GM19193 (cell line): ENCODE data around the gene GGT7.

ENCODE experiments used
- POLR2A ChIP-seq: IDR thresholded peaks from 4 replicates; pipeline ENCODE4 v1.6.1; 2011; ENCODE audit not compliant: insufficient read depth, insufficient read length; ENCODE audit errors: extremely low read depth

The GGT7 gene

GRCh38 chr20:34872622-34873224 lies at the start of gene GGT7:
Gene GGT7, minus strand, starts transcription at chr20:34872856. Its CDS starts 41 bp downstream, at chr20:34872815.
- peak; percentile 52 for TF ChIP-seq POLR2A

GRCh38 chr20:34921436-34921835 lies 48.8 kb upstream of the GGT7 start:
- no peak for TF ChIP-seq POLR2A

DNA sequence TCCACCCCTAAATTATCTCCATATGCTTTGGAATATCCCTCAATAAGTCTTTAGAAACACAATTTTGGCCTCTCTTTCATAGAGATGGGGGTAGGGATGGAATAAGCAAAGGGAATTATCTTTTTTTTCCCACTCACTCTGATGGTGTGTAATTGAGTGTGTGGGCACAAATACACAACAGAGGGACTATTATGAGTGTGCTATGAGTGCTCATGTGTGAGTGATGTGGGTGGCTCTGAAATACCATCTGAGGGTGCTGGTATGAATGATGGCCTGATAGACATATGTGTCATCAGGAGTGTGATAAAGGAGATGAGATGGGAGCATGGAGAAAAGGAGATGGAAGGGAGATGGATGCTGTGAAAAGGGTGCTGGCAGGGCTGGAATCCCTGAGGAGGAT lies 47.4 kb upstream of the GGT7 start:
- TF ChIP-seq POLR2A: no peak

DNA sequence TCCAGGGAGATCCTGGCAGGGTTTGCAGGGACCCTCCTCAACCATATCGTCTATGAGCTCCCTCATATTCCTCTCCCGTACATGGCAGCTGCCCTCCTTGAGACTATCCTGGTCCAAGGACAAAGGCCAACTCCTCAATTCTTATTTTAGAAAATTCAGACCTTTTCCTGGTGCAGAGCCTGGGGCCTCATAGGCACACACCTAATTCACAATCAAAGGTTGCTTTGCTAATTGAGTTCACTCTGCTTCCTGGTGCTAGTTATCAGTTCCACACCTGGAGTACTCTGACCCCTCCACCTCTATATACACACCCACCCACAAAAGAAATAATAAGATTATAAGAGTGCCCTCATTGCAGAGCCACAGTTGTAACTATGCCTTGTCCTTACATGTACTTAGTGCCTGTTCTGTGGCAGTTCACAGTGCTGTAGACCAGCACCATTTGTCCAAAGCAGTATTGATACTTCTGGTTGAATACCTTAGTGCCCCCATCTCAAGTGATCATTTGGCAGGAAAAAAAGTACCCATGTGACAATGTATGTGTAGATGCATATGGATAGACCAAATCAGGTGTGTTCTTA lies 44.2 kb upstream of the GGT7 start:
- no peak for TF ChIP-seq POLR2A

DNA sequence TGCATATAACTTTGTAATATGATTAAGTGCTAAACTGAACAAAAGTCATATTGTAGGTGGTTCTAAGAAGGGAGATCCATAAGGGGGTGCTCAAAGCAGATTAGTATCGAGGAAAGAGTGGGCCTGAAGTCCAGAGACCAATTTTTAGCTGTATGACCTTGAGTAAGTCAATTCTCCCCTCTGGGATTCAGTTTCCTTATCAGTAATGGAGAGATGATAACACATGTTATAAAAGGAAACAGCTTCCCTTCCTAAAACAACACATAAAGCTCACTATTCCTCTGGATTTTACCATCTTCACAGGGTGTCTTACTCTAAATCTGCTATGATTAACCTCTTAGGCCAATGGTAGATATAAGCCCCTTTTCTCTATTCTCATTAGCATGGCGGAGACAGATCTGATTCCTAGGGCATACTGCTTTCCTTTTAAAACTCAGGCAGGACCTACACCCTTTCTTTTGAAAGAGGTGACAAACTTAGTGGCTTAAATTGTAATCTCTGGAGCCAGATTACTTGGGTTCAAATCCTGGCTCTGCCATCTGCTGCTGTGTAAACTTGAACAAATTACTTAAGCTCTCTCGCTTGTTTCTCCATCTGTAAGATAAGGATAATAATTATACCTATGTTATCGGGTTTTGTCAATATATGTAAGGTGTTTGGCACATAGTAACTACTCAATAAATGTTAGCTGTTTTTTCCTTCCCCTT lies 43.2 kb upstream of the GGT7 start:
- TF ChIP-seq POLR2A: no peak

GRCh38 chr20:34915131-34915530 lies 42.5 kb upstream of the GGT7 start:
- no peak for TF ChIP-seq POLR2A

DNA sequence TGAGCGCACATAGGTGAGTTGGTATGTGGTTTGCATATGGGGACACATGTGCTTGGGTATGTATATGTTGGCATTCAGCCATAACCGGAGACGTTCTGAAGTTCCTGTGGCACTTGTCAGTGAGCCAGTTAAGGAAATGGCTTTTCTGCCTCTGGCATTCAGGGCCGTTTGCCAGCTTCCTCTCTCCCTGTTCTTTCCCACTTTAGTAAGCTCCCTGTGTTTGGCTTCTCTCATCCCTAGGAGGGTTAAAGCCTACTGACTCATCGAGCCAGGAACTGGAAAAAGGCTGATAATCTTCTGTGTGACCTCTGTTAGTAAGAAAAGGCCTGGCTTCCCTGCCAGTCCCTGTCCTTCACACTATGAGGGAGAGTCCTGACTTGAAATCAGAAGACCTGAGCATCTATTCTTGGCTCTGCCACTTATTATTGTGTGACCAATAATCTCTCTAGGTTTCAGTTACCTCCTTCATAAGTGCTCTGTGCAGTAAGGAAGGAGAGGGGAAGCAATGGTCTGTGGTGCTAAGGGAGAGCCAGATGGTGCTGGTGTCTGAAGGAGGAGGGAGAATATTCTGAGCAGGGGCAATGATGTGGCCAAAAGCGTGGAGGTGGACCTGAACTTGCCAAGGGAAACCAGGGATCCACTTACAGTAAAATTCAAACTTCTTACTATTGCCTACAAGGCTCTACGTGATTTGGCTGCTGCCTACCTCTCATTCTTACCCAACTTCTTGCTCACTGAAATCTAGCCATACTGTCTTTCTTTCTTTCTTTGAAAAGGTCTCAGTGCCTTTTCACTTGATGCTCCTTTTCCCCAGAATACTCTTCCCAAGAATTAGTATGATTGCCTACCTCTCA lies 35.2 kb upstream of the GGT7 start:
- TF ChIP-seq POLR2A: no peak

DNA sequence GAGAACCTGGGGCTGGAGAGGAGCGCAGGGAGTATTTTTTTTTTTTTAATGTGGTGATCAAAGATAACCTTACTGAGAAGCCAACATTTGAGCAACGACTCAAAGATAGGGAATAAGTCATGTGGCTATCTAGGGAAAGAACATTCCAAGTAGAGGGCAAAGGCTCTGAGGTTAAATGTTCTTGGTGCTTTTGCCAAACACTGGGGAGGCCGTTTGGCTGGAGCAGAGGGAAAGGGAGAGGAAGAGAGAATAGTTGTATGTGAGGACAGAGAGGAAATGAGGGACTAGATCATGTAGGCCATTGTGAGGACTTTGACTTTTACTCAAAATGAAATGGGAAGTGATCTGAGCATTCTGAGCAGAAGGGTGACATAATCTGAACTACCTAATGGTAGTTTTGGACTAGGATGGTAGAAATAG lies 31.6 kb upstream of the GGT7 start:
- no peak for TF ChIP-seq POLR2A

DNA sequence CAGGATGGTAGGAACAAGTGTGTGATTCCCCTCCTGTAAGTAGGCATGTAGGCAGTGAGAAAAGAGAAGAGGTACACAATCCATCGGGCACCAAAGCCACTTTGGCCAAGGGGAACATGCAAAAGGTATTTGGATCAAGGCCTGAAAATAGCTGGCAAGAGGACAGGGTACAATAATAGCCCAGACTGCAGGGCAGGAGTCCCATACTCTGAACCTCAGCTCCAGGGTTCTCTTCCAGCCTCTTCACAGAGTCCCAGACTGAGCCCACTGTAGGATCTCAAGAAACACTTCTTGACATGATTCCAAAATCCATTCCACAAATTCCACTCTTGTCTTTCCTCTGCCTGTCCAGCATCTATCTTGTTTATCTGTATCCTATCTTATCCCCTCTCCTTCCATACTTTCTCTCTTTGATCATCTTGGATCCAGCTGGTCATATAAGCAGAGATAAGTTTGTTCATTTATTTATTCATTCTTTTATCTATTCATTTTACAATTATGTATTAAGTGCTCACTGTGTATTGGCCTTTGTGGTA lies 23.5 kb upstream of the GGT7 start:
- no peak for TF ChIP-seq POLR2A

GRCh38 chr20:34895465-34895864 lies 22.8 kb upstream of the GGT7 start:
- TF ChIP-seq POLR2A: no peak

DNA sequence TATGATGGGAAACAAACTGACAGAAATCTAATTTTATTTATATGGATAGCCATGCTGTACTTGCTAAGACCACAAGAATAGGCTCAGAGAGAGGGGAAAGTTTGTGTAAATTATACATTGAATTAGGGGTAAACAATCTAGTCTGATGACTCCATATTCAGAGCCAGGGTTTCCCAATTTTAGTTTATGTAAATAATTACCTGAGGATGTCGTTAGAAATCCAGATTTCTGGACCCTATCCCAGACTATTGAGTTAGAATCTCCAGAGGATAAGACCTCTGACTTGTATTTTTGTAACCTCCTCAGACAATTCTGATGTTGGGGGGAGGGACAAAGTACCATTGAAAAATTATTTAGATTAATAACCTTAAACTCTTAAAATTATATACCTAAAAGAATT lies 22.1 kb upstream of the GGT7 start:
- no peak for TF ChIP-seq POLR2A

- TF ChIP-seq POLR2A: no peak
These were observed 20.0 kb upstream of the GGT7 start for GRCh38 chr20:34892671-34893070.

DNA sequence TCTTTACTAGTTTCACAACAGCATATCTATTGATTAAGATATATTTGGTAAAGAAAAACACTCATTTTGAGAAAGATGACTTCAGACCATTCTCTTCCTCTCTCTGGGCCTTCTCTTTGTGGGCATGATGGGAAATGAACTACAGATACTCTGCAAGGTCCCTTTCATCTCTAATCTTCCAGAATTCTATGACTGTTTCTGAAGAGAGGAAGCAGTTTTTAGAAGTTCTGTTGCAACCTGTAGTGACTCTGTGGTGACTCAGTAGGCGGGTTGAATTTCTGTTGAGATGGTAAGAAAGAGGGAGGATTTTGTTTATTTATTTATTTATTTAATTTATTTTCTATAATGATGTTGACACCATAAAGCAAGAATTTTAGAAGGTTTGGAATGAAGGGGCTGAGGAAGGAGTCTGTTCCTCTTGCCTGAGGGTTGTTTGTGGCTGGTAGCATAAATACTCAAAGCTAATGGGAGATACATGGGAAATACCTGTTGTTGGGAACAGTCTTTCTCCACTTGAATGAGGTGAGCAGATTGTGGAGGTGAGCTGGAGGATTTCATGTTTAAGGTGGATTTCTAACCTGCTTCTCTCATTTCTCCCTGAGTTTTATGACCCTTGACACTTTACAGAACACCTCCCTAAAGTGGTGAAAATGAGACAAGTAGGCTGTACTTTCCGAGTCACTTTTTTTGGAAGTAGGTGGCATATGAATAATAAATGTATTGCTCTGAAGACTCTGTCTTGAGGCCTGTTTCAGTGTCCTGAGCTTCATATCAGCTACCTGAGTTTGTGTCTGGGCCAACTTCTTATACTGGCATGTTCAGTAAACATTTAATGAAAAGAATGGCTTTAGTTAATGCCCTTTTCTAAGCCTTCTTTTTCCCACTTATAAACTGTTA lies 18.8 kb upstream of the GGT7 start:
- no peak for TF ChIP-seq POLR2A

DNA sequence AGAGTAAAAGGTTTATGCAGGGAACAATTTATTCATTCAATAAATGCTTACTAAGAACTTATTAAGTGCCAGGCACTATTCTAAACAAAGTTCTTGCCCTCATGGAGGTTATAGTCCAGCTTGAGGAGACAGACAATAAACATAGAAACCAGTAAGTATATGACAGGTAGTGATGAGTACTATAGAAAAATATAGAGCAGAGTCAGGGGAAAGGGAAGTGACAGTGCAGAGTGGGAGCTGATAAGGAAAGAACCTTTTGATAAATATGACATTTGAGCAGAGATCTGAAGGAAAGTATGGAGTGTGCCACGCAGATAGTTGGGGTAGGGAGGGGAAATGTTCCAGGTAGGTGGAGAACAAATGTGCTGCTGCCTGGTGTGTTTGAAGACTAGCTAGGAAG lies 15.8 kb upstream of the GGT7 start:
- no peak for TF ChIP-seq POLR2A
